Lung (tissue), 12 donors: ENCODE data around the gene GARNL3. TPM values are rescaled to one million over a fixed set of nuclear protein-coding genes. Genes with fewer than 3 reads are reported as not detected.

Experiments
- ATAC-seq: fragments of 200-7000 bp; cut with Tn5 transposase; one replicate; pipeline ENCODE4 v1.9.1; 2020; ENCODE audit warnings: moderate number of reproducible peaks; ENCODE audit not compliant: insufficient read depth, low FRiP score
- DNase-seq, 3 donors: peaks; one replicate each; pipeline ENCODE4 v3.0.0-alpha.2; 2013 to 2017
- H3K27ac ChIP-seq, 2 donors: one replicate each; pipeline ENCODE4 v1.5.1; 2013; ENCODE audit warnings: mild to moderate bottlenecking in 2 of 2, moderate library complexity in 2 of 2, control low read depth in 1 of 2, inconsistent platforms in 1 of 2, low read depth in 1 of 2, low read length in 1 of 2
- H3K27me3 ChIP-seq, 3 donors: one replicate each; pipeline ENCODE4 v1.5.1; 2013; ENCODE audit warnings: low read length in 2 of 3; ENCODE audit not compliant: control insufficient read depth in 3 of 3, insufficient read depth in 3 of 3
- H3K36me3 ChIP-seq, 4 donors: one replicate each; pipeline ENCODE4 v1.5.1; 2013; ENCODE audit warnings: low read length in 4 of 4, mild to moderate bottlenecking in 1 of 4, moderate library complexity in 1 of 4; ENCODE audit not compliant: control insufficient read depth in 4 of 4, insufficient read depth in 4 of 4
- H3K4me1 ChIP-seq, 5 donors: one replicate each; pipeline ENCODE4 v1.5.1; 2013; ENCODE audit warnings: low read length in 5 of 5, mild to moderate bottlenecking in 2 of 5, moderate library complexity in 1 of 5; ENCODE audit not compliant: control insufficient read depth in 5 of 5, insufficient read depth in 5 of 5
- H3K4me3 ChIP-seq: one replicate; pipeline ENCODE4 v1.5.1; 2013; ENCODE audit warnings: mild to moderate bottlenecking, control low read depth, moderate library complexity
- H3K9ac ChIP-seq, 2 donors: one replicate each; pipeline ENCODE4 v1.5.1; 2013; ENCODE audit warnings: low read length in 2 of 2, control low read depth in 1 of 2; ENCODE audit not compliant: insufficient read depth in 1 of 2
- H3K9me3 ChIP-seq, 4 donors: one replicate each; pipeline ENCODE4 v1.5.1; 2013; ENCODE audit warnings: low read length in 3 of 4, mild to moderate bottlenecking in 1 of 4, moderate library complexity in 1 of 4; ENCODE audit not compliant: control insufficient read depth in 4 of 4, insufficient read depth in 3 of 4
- CTCF ChIP-seq: IDR thresholded peaks from 2 replicates; pipeline ENCODE4 v1.5.1; 2012; ENCODE audit warnings: mild to moderate bottlenecking; ENCODE audit errors: control extremely low read depth, extremely low read depth
- WGBS, 2 donors: extraction: QIAGEN DNeasy Blood & Tissue Kit; methylation state at CpG; one replicate each; pipeline ENCODE4 v1.1.7; 2013; 5-methylcytosine and 5-hydroxymethylcytosine counted together
- polyA plus RNA-seq, 2 donors: library from polyadenylated mRNA; stranded (reverse); fragments of 200-250 nt; gene quantifications; one replicate each; pipeline ENCODE4 v1.2.1, GENCODE V29; 2013
- total RNA-seq, 2 donors: library from RNA; depleted of rRNA in 1 of 2; stranded (reverse); fragments of >200 nt in 1 of 2; gene quantifications; one replicate each; pipeline ENCODE4 v1.2.1, GENCODE V29; 2014 to 2021
- donor health status: control.
- donor health status: control.
- donor health status: Bipolar disorder and iron deficiency.
- donor health status: healthy.
- donor health status: DM: yes; HTN: yes; CAD: no.

The GARNL3 gene
- total and polyA plus RNA-seq, 4 donors: 1.5 to 31.1 (median 4.4) TPM

GRCh38 chr9:127323393-127323792 lies 58.8 kb downstream of the GARNL3 start:
- Histone ChIP-seq H3K9me3 (no peaks in the 10 kb centered on the region), H3K27ac (no peak overlapping the region), H3K9ac (no peak overlapping the region), H3K36me3 (peaks cover 0 to 16% (median under 1%) of the 10 kb centered on the region in 4 donors), H3K4me3 (no peak overlapping the region), H3K4me1 (peaks cover 0 to 3% (median 0%) of the 10 kb centered on the region in 5 donors), H3K27me3 (no peaks in the 10 kb centered on the region)
- ATAC-seq: no peak
- no peak for DNase-seq
- WGBS, 2 donors: 95 to 98% methylated on average over 5 of the region's 5 CpGs
- TF ChIP-seq CTCF: no peak

GRCh38 chr9:127330501-127330900 lies 65.9 kb downstream of the GARNL3 start:
- Histone ChIP-seq H3K9me3 (no peaks in the 10 kb centered on the region), H3K4me3 (no peak overlapping the region), H3K4me1 (peaks cover 0 to 2% (median 0%) of the 10 kb centered on the region in 5 donors), H3K27ac (no peak overlapping the region), H3K27me3 (no peaks in the 10 kb centered on the region), H3K36me3 (peaks cover 0 to 9% (median 3%) of the 10 kb centered on the region in 4 donors), H3K9ac (no peak overlapping the region)
- no peak for TF ChIP-seq CTCF
- DNase-seq: no peak
- 56 to 77% methylated on average over 5 of the region's 5 CpGs for WGBS, 2 donors
- no peak for ATAC-seq

- Histone ChIP-seq H3K27me3 (no peaks in the 10 kb centered on the region), H3K9me3 (no peaks in the 10 kb centered on the region), H3K4me1 (peaks cover 0 to 15% (median 14%) of the 10 kb centered on the region in 5 donors), H3K27ac (peak overlapping the region in 1 of 2 donors; percentile 46), H3K4me3 (no peak overlapping the region), H3K36me3 (peaks cover 0 to 5% (median 2%) of the 10 kb centered on the region in 4 donors), H3K9ac (no peak overlapping the region)
- ATAC-seq: no peak
- TF ChIP-seq CTCF: no peak
- 80 to 86% methylated on average over 5 of the region's 5 CpGs for WGBS, 2 donors
- no peak for DNase-seq
Measured at GRCh38 chr9:127333221-127334064, 68.9 kb downstream of the GARNL3 start.
